ENCODE results near the gene CYP4F2.

DNA sequence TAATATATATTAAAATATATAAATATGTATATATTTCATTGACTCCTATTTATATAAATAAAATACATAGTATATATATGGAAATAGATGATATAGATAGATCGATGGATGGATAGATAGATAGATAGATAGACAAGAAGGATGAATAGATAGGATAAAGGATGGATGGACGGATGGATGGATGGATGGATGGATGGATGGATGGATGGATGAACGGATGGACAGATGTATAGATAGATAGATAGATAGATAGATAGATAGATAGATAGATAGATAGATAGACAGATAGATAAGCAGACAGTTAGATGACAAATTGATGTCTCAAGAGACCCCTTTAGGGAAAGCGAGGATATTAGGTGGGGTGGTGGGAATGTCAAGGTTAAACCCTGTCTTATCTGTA, 21.4 kb upstream of the CYP4F2 start:
- TF ChIP-seq, protein P1, sequence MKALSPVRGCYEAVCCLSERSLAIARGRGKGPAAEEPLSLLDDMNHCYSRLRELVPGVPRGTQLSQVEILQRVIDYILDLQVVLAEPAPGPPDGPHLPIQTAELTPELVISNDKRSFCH (CRISPR knock-in tag; IDR thresholded peaks at IDR 0.05) = no peak
- TF ChIP-seq, protein P1 (tag; IDR thresholded peaks at IDR 0.05) = no peak
- TF ChIP-seq, protein P2, sequence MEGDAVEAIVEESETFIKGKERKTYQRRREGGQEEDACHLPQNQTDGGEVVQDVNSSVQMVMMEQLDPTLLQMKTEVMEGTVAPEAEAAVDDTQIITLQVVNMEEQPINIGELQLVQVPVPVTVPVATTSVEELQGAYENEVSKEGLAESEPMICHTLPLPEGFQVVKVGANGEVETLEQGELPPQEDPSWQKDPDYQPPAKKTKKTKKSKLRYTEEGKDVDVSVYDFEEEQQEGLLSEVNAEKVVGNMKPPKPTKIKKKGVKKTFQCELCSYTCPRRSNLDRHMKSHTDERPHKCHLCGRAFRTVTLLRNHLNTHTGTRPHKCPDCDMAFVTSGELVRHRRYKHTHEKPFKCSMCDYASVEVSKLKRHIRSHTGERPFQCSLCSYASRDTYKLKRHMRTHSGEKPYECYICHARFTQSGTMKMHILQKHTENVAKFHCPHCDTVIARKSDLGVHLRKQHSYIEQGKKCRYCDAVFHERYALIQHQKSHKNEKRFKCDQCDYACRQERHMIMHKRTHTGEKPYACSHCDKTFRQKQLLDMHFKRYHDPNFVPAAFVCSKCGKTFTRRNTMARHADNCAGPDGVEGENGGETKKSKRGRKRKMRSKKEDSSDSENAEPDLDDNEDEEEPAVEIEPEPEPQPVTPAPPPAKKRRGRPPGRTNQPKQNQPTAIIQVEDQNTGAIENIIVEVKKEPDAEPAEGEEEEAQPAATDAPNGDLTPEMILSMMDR (IDR thresholded peaks at IDR 0.05 in 2 of 3, conservative IDR thresholded peaks at IDR 0.05 in 1 of 3; ENCODE audit: insufficient read depth in 2 of 3, low read depth in 1 of 3, low read length in 3 of 3) = no peak
- TF ChIP-seq GABPA (tag; conservative IDR thresholded peaks at IDR 0.05; ENCODE audit: low read depth) (no peak), TCF7 (IDR thresholded peaks at IDR 0.05; ENCODE audit: borderline replicate concordance) (no peak), ZNF3 (CRISPR knock-in tag; IDR thresholded peaks at IDR 0.05) (no peak), WHSC1 (IDR thresholded peaks at IDR 0.05; ENCODE audit: low read length) (no peak)

All from K562 (cell line).